ENCODE results near the gene DDX18. TPM values are rescaled to one million over a fixed set of nuclear protein-coding genes. Genes with fewer than 3 reads are reported as not detected.
"Not testable (repeated sequence)": the region's sequence is repeated elsewhere in the genome, so short reads cannot be mapped to it uniquely, and the experiment has no call there.

DDX18 gene
- total RNA-seq, 2 experiments from 2014 or later, result 139 to 156 TPM

- POLR2A ChIA-PET, result no interaction called here
- TF ChIP-seq CTCF (IDR thresholded peaks at IDR 0.05), result no peak
- Mint-ChIP-seq H3K27me3 (no peaks in the 10 kb centered on the region), H3K4me1 (ENCODE audit: low read depth) (peaks cover 52% of the 10 kb centered on the region), H3K9me3 (no peaks in the 10 kb centered on the region), H3K36me3 (ENCODE audit: low read depth) (peaks cover 79% of the 10 kb centered on the region), H3K4me3 (no peak overlapping the region), H3K27ac (peak overlapping the region; percentile 77)
- intact Hi-C loops (cut with micrococcal nuclease), result no loop called here
- DNase-seq (no peak), ATAC-seq (no peak)
- CTCF ChIA-PET, result no interaction called here
These were observed 4.4 kb downstream of the DDX18 start for GRCh38 chr2:117818921-117819320.

- Mint-ChIP-seq H3K27me3 (no peaks in the 10 kb centered on the region), H3K4me1 (ENCODE audit: low read depth) (peaks cover 52% of the 10 kb centered on the region), H3K4me3 (no peak overlapping the region), H3K36me3 (ENCODE audit: low read depth) (peaks cover 86% of the 10 kb centered on the region), H3K9me3 (no peaks in the 10 kb centered on the region), H3K27ac (peak overlapping the region; percentile 77)
- DNase-seq, result peak; percentile 70
- ATAC-seq, result peak; percentile 99
- no peak for TF ChIP-seq CTCF (IDR thresholded peaks at IDR 0.05)
- intact Hi-C loops (cut with micrococcal nuclease), result no loop called here
- POLR2A ChIA-PET, result interaction anchor here (0.7 to 3.6 kb wide), 2 partner anchors 14 to 261 kb away, joined by 5 to 19 read pairs; no protein-coding TSS in a partner anchor
- CTCF ChIA-PET, result interaction anchor here (1.0 kb wide), 1 partner anchor 183 kb away, joined by 3 read pairs; no protein-coding TSS in a partner anchor
These were observed 6.0 kb downstream of the DDX18 start for GRCh38 chr2:117820444-117820843.

- ChIA-PET CTCF (interaction anchor here (2.5 kb wide), 1 partner anchor 11 kb away, joined by 16 read pairs; the partner anchor contains the start of gene DDX18), POLR2A (interaction anchor here (1.3 to 2.9 kb wide), 2 partner anchors 8 to 10 kb away, joined by 6 to 18 read pairs; partner anchors contain the start of gene DDX18)
- Mint-ChIP-seq H3K27me3 (no peaks in the 10 kb centered on the region), H3K9me3 (no peaks in the 10 kb centered on the region), H3K4me3 (no peak overlapping the region), H3K27ac (no peak overlapping the region), H3K36me3 (ENCODE audit: low read depth) (peaks cover 86% of the 10 kb centered on the region), H3K4me1 (ENCODE audit: low read depth) (peaks cover 13% of the 10 kb centered on the region)
- ATAC-seq (no peak), DNase-seq (no peak)
- intact Hi-C loops (cut with micrococcal nuclease), result no loop called here
- no peak for TF ChIP-seq CTCF (IDR thresholded peaks at IDR 0.05)
These were observed 10.9 kb downstream of the DDX18 start for GRCh38 chr2:117825437-117825836.

- peaks cover 83% of the 10 kb centered on the region for H3K36me3 Mint-ChIP-seq (ENCODE audit: low read depth)
- DNase-seq; intact Hi-C loops (cut with micrococcal nuclease); H3K27me3 Mint-ChIP-seq; H3K27ac Mint-ChIP-seq; H3K9me3 Mint-ChIP-seq; CTCF ChIA-PET; H3K4me3 Mint-ChIP-seq; ATAC-seq; H3K4me1 Mint-ChIP-seq (ENCODE audit: low read depth); POLR2A ChIA-PET: not testable (repeated sequence)
These were observed 13.0 kb downstream of the DDX18 start for GRCh38 chr2:117827464-117827863.

- intact Hi-C loops (cut with micrococcal nuclease), result no loop called here
- CTCF ChIA-PET, result interaction anchor here (1.3 kb wide), 2 partner anchors 11 to 174 kb away, joined by 4 read pairs; no protein-coding TSS in a partner anchor
- no peaks in the 10 kb centered on the region for H3K9me3 Mint-ChIP-seq
- H3K27me3 Mint-ChIP-seq, result no peaks in the 10 kb centered on the region
- H3K4me1 Mint-ChIP-seq (ENCODE audit: low read depth), result peaks cover 4% of the 10 kb centered on the region
- no peak for TF ChIP-seq CTCF (IDR thresholded peaks at IDR 0.05)
- POLR2A ChIA-PET, result interaction anchor here (0.6 to 0.9 kb wide), 2 partner anchors 14 to 185 kb away, joined by 3 read pairs; partner anchors contain the start of gene CCDC93
- peak overlapping the region; percentile 28 for H3K27ac Mint-ChIP-seq
- DNase-seq (no peak), ATAC-seq (no peak)
- no peak overlapping the region for H3K4me3 Mint-ChIP-seq
- H3K36me3 Mint-ChIP-seq (ENCODE audit: low read depth), result peaks cover 79% of the 10 kb centered on the region
These were observed 14.4 kb downstream of the DDX18 start for GRCh38 chr2:117828870-117829269.
